ENCODE data around the gene CIDEB. TPM values are rescaled to one million over a fixed set of nuclear protein-coding genes. Genes with fewer than 3 reads are reported as not detected.

CIDEB gene
- total RNA-seq, 1 experiment from 2014 or later = not detected

- Histone ChIP-seq H3K79me2 (ENCODE audit: insufficient read depth, low read length) (no peaks in the 10 kb centered on the region), H3K14ac (ENCODE audit: insufficient read depth, low read length) (no peak overlapping the region; the same call in 1 of the 2 replicates), H3K23me2 (ENCODE audit: insufficient read length, low read depth, low read length, poor library complexity, severe bottlenecking) (no peaks in the 10 kb centered on the region), H4K8ac (replicated peaks; ENCODE audit: insufficient read length, low read depth, low read length) (no peak overlapping the region), H3K79me1 (ENCODE audit: insufficient read depth, low read depth, low read length, poor library complexity, severe bottlenecking) (no peaks in the 10 kb centered on the region), H3K23ac (ENCODE audit: insufficient read length, low read depth, low read length) (no peak overlapping the region), H2BK120ac (ENCODE audit: low read depth, low read length, poor library complexity, severe bottlenecking) (no peak overlapping the region), H3K9me3 (ENCODE audit: control insufficient read depth, low read depth, low read length) (no peaks in the 10 kb centered on the region), H2BK15ac (ENCODE audit: low read depth, low read length) (no peak overlapping the region), H3K4me2 (ENCODE audit: insufficient read depth, insufficient read length, low read length) (no peak overlapping the region), H2AFZ (ENCODE audit: low read length) (no peak overlapping the region), H3K4me1 (ENCODE audit: insufficient read depth, low read length) (no peaks in the 10 kb centered on the region), H2BK12ac (ENCODE audit: insufficient read length, low read depth, low read length) (no peak overlapping the region), H3K27ac (ENCODE audit: insufficient read length, low read depth, low read length) (no peak overlapping the region), H3K9ac (ENCODE audit: extremely low read depth, insufficient read length, low read length) (no peak overlapping the region), H2AK5ac (ENCODE audit: insufficient read length, low read length) (no peak overlapping the region), H4K5ac (ENCODE audit: insufficient read length, low read depth, low read length) (no peak overlapping the region), H2BK20ac (ENCODE audit: low read depth, low read length, poor library complexity, severe bottlenecking) (no peak overlapping the region), H3K27me3 (ENCODE audit: insufficient read depth, low read length) (no peaks in the 10 kb centered on the region), H3K18ac (ENCODE audit: insufficient read length, low read depth, low read length) (no peak overlapping the region), H4K91ac (ENCODE audit: insufficient read length, low read depth, low read length) (no peak overlapping the region), H4K20me1 (ENCODE audit: control insufficient read depth, insufficient read depth, insufficient read length) (no peaks in the 10 kb centered on the region), H3T11ph (ENCODE audit: low read length) (no peak overlapping the region), H3K56ac (ENCODE audit: insufficient read length, low read depth, low read length) (no peak overlapping the region), H3K4ac (ENCODE audit: low read depth, low read length) (no peak overlapping the region), H2BK5ac (ENCODE audit: insufficient read length, low read length) (no peak overlapping the region)
- no CpG with 5 or more reads among the region's 5 CpGs for WGBS (ENCODE audit: extremely low coverage, insufficient read length, low lambda C conversion rate)
- Mint-ChIP-seq H3K36me3 (ENCODE audit: insufficient read depth in 1 of 3, low read depth in 3 of 3) (no peaks in the 10 kb centered on the region), H3K4me3 (no peak overlapping the region), H3K9me3 (no peaks in the 10 kb centered on the region), H3K4me1 (peaks cover 2% of the 10 kb centered on the region in 2 experiments; a peak in 1 of 4 replicates), H3K27me3 (ENCODE audit: low read depth) (no peaks in the 10 kb centered on the region), H3K27ac (peak overlapping the region in 2 of 3 experiments; percentile 16 to 44; a peak in 2 of 7 replicates)
- no peak for DNase-seq
- no peak for TF ChIP-seq CTCF (conservative IDR thresholded peaks at IDR 0.05)
Measured at GRCh38 chr14:24283796-24284460, 23.8 kb downstream of the CIDEB start.
